GM19240 (cell line): ENCODE data around the gene GTF2H4.
"Not testable (repeated sequence)": the region's sequence is repeated elsewhere in the genome, so short reads cannot be mapped to it uniquely, and the experiment has no call there.

Experiments
- DNase-seq: peaks from one replicate; pipeline ENCODE4 v3.0.0; 2011; ENCODE audit warnings: low spot score; ENCODE audit not compliant: insufficient read length

The GTF2H4 gene

DNA sequence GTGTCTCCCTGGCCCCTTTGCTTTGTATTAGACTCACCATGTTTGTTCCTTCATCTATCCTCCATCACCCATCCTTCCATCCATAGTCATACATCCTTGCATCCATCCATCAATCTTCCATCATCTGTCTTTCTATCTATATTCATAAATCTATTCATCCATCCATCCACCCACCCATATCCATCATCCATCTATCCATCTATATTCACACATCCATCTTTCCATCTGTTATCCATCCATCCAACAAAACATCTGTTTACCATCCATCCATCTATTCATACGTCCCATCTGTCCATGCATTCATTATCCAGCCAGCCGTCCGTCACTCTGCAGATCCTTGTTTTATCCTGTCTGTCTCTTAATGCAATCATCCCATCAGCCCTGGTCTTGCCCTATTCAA, 13.1 kb upstream of the GTF2H4 start:
- no peak for DNase-seq

DNA sequence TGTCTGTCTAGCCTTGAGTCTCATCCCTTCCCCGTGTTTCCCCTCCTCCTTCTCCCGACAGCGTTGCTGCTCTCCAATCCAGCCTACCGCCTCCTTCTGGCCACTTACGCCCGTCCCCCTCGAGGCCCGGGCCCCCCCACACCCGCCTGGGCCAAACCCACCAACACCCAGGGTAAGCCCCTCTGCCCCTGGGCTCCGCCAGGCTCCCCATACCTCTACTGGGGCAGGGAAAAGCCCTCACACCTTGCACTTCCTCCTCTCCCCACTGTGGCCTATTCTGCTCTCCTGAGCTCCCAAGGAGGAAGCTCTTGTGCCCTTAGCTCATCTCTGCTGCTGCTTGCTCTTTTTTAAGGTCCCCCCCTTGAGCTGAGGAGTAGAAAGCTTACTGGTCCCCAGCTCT, 12.7 kb upstream of the GTF2H4 start:
- DNase-seq = no peak

DNA sequence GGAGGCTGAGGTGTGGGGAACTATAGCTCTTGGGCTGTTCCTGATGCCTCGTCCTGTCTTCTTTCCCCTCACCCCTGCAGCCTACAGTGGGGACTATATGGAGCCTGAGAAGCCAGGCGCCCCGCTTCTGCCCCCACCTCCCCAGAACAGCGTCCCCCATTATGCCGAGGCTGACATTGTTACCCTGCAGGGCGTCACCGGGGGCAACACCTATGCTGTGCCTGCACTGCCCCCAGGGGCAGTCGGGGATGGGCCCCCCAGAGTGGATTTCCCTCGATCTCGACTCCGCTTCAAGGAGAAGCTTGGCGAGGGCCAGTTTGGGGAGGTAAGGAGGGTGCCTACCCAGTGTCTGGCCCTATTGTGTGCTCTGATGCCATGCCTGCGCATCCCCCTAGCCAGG, 11.5 kb upstream of the GTF2H4 start:
- no peak for DNase-seq

DNA sequence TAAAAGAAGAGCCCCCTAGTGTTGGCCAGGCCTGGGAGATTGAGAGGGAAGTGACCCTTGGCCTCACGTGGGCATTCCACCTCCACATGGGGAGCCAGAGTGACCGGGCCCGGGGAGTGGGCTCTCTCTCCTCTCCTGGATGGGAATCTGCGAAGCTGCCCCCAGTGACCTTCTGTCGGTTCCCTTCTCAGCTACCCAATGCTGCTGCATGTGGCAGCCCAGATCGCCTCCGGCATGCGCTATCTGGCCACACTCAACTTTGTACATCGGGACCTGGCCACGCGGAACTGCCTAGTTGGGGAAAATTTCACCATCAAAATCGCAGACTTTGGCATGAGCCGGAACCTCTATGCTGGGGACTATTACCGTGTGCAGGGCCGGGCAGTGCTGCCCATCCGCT, 10.1 kb upstream of the GTF2H4 start:
- DNase-seq = no peak

DNA sequence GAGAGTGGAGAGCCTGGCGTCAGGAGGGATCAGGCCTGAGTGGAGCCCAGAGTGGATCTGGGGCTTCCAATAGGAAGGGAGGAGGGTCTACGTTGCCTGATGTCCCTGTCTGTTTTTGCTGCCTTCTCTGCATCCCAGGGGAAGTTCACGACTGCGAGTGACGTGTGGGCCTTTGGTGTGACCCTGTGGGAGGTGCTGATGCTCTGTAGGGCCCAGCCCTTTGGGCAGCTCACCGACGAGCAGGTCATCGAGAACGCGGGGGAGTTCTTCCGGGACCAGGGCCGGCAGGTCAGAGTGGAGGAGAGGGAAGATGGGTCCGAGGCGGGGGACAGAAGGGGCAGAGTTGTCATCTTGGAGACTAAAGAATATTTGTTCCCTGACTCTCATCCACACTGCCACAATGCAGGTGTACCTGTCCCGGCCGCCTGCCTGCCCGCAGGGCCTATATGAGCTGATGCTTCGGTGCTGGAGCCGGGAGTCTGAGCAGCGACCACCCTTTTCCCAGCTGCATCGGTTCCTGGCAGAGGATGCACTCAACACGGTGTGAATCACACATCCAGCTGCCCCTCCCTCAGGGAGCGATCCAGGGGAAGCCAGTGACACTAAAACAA, 9.2 kb upstream of the GTF2H4 start:
- DNase-seq = no peak

GRCh38 chr6:30900863-30901417, 7.1 kb upstream of the GTF2H4 start:
- DNase-seq = no peak

- DNase-seq = no peak
Measured at GRCh38 chr6:30901436-30901835, 6.6 kb upstream of the GTF2H4 start.

DNA sequence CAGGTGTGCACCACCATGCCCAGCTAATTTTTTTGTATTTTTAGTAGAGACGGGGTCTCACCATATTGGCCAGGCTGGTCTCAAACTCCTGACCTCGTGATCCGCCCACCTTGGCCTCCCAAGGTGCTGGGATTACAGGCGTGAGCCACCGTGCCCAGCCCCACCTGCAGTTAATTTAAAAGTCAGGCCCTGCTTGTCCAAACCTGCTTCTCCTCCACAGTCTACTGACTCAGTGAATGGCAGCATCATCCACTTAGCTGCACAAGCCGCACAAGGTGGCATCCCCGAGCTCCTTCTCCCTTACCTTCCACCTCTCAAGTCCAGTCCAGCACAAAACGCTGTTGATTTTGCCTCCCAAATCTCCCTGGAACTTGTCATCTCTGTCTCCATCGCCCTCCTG, 5.8 kb upstream of the GTF2H4 start:
- DNase-seq = not testable (repeated sequence)

- DNase-seq = no peak
Measured at GRCh38 chr6:30902709-30903108, 5.3 kb upstream of the GTF2H4 start.

- DNase-seq = no peak
Measured at GRCh38 chr6:30903236-30903635, 4.8 kb upstream of the GTF2H4 start.

DNA sequence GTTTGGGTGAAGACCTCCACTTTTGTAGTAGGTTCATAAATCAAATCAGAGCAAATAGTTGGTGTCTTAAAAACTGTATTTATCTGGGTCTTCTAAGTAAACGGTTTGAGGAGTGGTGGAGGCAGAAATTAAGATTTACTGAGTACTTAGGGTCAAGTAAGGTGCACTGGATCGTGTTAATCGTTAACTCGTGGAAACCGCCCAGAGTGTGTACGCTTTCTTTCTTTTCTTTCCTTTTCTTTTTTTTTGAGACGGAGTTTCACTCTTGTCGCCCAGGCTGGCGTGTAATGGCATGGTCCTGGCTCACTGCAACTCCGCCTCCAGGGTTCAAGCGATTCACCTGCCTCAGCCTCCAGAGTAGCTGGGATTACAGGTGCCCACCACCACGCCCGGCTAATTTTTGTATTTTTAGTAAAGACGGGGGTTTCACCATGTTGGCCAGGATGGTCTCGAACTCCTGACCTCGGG, 683 bp upstream of the GTF2H4 start:
- not testable (repeated sequence) for DNase-seq

DNA sequence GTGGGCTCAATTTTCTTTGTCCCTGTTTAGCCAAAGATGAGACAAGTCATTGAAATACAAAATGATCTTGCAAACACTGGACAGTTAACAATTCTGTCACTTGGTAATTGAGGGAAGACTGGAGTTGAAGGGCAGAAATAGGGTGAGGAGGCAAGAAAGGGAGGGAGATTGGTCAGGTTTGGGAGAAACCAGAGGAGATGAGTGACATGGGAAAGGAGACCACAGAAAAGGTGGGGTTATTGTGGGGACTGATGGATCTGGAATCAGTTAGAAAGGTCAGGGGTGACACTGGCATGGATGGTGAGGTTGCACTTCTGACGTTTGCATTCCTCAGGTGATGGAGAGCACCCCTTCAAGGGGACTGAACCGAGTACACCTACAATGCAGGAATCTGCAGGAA, 693 bp downstream of the GTF2H4 start:
- no peak for DNase-seq

GRCh38 chr6:30910473-30910872, 2.5 kb downstream of the GTF2H4 start:
- not testable (repeated sequence) for DNase-seq

GRCh38 chr6:30912746-30913520, 4.9 kb downstream of the GTF2H4 start:
- DNase-seq = no peak

DNA sequence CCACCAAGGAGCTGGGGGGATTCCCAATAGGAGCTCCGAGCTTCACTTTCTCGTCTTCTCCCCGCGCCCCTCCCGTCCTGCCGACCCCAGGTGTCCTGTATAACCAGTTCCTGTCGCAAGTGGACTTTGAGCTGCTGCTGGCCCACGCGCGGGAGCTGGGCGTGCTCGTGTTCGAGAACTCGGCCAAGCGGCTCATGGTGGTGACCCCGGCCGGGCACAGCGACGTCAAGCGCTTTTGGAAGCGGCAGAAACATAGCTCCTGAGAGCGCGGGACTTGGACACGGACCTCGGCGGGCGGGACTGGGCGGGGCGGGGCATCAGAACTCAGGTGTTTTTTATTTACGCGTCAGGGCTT, 5.7 kb downstream of the GTF2H4 start:
- DNase-seq = no peak

DNA sequence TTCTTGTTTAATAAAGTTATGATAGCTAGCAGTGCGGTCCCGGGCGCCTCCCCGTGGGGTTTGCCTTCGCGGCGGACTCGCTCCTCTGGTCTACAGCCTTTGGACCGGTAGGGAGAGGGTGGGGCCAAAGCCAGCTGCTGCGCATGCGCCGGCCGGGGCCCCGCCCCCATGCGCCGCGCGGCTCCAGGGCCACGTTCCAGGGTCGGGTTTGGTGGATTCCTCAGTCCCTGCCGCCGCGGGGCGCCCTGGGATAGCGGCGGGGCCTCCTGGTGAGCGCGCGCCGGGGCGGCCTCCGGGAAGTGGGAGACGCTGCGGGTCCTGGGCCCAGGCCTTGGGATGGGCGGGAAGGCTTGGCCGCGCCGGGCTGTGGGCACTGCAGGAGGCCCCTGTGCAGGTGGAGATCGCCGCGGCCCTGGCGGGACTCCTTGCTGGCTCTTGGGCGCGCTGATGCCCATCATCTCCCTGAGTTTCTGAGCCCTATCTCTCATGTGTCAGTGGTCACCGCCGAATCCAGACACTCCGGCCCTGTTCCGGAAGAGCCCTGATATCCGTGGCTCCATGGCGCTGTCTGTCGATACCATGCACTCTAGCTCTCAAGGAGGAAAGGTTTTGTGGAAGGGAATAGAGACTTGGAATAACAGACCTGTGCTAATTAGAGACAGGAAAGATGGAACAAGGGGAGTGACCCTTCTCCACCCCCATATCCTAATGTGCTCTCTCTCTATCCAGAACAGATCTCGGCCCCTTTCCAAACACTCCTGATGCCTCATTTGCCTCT, 6.3 kb downstream of the GTF2H4 start, which contains the start of gene VARS2:
Gene VARS2, plus strand, starts transcription at position 163 of the 778 bp plus-strand sequence. Its CDS starts 599 bp downstream, at position 762.
- DNase-seq = peak; percentile 96

DNA sequence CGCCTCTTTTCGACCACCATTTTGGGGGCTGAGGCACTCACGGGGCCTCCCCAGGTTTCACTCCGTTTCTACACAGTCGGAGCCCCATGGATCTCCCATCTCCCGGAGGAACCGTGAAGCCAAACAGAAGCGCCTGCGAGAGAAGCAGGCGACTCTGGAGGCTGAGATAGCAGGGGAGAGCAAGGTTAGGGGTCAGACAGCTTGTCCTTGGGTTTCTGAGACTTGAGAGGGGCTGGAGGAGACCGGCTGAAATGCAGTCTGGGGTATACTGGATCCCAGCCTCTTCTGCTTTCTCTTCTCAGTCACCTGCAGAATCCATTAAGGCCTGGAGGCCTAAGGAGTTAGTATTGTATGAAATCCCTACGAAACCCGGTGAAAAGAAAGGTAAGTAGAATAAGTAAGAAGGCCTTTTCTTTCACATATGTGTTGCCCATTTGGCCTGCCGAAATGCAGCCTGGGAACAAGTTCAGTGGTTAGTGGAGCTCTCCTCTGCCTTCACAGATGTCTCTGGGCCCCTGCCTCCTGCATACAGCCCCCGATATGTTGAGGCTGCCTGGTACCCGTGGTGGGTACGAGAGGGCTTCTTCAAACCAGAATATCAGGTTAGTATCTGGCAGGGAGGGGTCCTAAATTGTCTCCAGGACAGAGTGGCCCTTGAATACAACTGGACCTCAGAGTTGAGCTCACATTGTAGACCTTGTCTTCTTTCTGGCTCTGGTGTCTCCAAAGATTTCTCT, 7.0 kb downstream of the GTF2H4 start:
- DNase-seq = peak; percentile 19

- DNase-seq = peak; percentile 81
Measured at GRCh38 chr6:30915591-30915946, 7.6 kb downstream of the GTF2H4 start.

GRCh38 chr6:30917041-30917440, 9.0 kb downstream of the GTF2H4 start:
- no peak for DNase-seq

DNA sequence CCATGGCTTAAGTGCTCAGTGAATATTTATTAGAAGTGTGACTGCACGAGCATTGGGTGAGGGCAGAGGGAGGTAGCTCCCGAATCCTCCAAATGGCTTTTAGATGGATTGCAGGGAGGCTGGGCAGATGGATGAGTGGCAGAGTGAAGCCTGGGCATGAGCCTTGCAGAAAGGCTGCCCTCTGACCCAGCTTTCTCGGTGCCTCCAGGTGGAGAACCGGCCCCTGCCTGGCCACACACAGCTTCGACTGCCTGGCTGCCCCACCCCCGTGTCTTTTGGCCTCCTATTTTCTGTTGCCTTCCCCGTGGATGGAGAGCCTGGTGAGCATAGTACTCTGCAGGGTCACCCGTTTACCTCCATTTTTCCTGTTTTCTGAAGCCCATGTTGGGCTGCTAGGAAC, 9.5 kb downstream of the GTF2H4 start:
- no peak for DNase-seq

DNA sequence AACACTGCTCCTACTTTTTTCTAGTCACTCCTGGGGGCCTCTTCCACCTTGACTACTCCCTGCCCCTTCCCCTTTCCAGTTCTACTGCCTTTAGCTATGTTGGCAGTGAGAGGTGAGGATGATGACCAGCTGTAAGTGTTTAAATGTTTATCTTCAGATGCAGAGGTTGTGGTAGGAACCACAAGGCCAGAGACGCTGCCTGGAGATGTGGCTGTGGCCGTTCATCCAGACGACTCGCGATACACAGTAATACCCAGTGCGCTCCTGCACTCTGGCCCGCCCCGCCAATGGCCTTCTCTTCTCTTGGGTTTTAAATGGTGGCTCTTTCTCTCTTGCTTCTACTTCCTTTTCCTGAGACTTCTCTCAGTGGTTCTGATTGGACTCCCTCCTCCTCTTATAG, 10.7 kb downstream of the GTF2H4 start:
- no peak for DNase-seq
